GM18520 (cell line): Measurements from ENCODE around the gene UQCR10.

Experiments
- ATAC-seq: cut with Tn5 transposase; IDR thresholded peaks from one replicate; pipeline ENCODE4 v1.9.1; 2021; ENCODE audit not compliant: unreplicated experiment

UQCR10 gene

DNA sequence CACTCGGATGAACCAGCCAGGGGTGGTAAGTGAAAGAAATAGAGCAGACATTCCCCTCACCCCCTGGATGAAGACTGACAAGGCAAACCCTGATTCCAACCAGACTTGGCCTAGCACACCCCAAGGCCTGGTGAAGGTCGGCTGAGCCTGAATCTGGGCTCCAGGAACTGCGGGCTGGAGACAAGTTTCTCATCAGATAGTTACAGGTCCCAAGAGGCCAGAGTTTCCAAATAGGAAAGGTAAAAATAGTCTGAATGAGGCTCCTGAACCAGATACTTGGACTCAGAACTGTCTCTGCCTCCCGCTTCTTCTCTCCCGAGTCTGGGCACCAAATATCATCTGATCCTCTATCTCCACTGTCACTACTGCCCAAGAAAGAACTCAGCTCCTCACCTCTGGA is 8.2 kb upstream of the UQCR10 start:
- no peak for ATAC-seq

DNA sequence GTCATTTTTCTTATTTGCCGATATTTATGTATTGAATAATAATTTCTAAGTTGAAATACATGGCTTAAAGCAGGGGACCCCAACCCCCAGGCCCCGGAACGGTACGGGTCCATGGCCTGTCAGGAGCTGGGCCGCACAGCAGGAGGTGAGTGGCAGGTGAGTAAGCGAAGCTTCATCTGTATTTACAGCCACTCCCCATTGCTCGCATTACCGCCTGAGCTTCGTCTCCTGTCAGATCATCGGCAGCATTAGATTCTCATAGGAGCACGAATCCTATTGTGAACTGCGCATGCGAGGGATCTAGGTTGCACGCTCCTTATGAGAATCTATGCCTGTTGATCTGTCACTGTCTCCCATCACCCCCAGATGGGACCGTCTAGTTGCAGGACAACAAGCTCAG is 4.9 kb upstream of the UQCR10 start:
- ATAC-seq: no peak

DNA sequence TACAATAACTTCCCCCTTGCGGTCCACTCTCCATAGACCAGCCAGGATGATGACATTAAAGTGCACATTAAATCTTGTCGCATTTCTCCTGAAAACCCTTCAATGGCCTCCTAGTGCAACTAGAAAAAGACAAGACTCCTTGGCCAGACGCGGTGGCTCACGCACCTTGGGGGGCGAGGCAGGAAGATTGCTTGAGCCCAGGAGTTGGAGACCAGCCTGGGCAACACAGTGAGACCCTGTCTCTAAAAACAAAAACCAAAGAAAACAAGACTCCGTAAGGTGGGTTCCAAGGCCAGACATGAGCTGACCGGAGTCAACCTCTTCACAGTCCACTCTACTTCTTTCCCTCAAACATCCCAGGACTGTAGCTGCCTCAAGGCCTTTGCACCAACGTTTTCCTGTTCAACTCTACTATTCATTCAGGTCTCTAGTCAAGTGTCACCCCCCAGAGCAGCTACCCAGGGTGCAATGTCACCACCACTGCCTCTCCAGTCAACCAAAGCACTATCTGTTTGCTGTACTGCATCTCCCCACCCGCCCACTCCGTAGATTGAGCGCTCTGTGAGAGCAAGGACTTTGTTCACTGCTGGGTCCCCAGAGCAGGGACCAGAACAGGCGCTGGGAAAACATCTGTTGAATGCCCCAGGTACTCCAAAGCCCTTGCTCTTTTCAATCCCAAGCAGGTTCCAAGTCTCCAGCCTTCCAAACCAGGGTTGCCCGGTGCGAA is 1.1 kb upstream of the UQCR10 start:
- peak; percentile 3 for ATAC-seq

DNA sequence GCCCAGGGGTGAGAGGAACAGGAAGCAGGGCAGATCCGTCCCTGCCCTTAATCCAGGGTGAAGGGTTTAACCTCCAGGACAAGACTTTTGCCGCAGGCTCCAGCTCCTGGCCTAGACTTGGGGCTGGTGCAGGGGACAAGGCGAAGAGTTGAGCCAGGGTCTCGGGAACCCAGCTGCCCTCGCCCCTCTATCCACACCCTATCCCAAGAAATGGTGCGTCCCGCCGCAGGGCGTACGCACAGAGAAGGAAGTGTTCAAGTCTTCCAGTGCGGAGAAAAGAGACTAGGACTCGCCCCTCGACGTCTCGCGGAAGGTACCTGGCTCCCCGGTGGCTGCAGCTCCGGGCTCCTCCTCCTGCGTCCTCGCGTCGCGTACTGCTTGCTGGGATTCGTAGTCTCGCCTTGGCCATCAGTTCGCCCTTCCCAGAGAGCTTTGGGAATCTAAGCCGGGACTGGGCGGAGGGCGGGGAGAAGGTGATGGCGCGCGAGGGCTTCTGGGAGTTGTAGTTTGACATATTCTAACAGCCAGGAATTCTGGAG is 468 bp upstream of the UQCR10 start, which contains the start of gene ZMAT5:
ZMAT5 (minus strand) TSS at position 376 of the 539 bp plus-strand sequence. CDS start 18,463 bp downstream, outside the sequence.
- peak; percentile 80 for ATAC-seq

DNA sequence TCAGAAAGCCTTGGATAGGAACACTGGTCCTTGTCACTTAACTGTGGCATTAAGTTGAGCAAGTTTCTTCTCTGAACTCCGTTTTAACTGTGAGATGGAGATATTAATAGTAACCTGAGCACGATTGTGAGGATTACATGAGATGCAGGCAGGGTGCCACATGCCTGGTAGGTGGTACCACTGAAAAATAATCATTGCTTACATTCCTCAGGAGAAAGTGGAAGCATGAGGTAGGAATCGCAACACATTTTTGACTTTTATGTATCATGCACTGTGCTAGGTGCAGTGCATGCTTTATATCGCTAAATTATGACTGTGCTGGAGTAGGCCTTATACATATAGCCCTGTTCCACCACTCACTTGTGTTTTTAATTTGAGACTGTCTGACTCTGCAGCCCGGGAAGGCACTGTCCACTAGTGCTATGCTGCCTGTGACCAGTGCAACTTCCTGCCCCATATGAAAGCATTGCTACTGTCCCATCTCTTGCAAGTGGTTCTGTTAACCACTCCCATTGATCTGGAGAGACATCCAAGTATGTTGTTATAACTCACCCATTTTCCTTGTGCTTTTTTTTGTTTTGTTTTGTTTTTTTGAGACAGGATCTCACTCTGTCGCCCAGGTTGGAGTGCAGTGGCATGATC is 1.0 kb downstream of the UQCR10 start:
- ATAC-seq: no peak

DNA sequence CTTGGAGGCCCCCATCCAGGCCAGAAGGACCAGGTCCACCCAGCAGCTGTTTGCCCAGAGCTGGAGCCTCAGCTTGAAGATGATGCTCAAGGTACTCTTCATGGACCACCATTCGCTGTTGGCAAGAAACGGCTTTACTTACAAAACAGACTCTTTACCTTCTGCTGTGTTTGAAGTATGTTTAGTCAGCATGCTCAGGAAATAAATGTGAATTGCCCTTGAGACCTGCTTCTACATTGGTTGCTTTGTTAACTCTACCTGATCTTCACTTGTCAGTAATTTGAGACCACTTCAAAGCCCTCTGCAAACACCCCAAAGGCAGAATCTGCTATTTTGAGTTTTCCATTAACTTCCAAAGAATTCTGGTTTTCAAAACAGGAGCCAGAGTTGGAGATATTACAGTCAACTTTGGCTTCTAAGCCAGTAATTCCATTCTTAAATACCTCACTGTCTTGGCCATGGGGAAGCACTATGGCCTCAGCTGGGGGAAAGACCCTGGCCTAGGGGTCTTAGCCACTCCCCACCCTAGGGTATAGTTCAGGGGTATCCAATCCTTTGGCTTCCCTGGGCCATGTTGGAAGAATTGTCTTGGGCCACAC is 2.7 kb downstream of the UQCR10 start:
- no peak for ATAC-seq

DNA sequence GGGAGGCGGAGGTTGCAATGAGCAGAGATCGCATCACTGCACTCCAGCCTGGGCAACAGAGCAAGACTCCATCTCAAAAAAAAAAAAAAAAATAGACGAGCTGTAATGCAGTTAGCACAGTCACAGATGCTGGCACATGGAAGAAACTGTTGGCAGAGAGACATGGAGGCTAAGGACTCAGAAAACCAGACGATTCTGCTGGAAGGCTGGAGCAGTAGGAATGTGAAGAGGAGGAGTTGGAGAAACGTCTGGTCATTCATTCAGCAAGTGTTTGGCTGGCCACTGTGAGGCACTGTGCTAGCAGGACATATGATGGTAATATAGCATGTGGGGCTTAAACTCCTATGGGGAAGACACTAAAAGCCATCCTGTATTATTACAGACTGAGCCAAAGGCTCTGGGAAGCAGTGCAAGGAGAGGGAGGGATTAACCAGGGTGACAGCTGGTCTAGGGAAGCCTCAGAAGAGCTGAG is 5.0 kb downstream of the UQCR10 start:
- no peak for ATAC-seq

DNA sequence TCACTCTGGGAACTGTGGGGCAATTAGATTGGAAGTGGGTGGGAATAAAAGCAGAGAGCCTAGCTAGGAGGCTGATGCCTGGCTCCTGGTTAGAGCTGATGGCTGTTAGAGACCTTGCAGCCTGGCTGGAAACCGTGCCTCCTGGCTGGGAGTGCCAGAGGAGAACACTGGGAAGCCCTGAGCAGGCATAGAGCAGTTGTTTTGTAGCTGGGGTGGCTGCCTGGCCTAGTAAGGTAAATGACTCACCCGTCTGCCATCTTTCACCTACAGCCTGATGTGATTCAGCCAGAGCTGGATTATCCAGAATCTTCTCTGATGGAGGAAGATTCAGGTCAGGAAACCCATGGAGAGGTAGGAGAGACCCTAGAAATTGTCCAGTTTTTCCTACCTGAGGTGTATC is 6.1 kb downstream of the UQCR10 start:
- ATAC-seq: no peak

DNA sequence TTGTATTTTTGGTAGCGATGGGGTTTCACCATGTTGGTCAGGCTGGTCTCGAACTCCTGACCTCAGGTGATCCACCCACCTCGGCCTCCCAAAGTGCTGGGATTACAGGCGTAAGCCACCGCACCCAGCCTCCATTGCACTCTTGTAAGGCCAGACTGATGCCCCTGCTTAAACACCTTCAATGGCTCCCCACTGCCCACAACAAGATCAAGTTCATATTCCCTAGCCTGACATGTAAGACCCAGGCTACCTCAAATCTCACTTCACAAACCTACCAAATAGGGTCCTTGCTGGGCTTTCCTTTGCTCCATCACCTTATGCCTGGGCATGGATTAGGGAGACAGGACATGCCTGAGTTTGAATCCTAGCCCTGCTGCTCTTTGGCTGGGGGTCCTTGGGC is 13.1 kb downstream of the UQCR10 start:
- ATAC-seq: no peak

DNA sequence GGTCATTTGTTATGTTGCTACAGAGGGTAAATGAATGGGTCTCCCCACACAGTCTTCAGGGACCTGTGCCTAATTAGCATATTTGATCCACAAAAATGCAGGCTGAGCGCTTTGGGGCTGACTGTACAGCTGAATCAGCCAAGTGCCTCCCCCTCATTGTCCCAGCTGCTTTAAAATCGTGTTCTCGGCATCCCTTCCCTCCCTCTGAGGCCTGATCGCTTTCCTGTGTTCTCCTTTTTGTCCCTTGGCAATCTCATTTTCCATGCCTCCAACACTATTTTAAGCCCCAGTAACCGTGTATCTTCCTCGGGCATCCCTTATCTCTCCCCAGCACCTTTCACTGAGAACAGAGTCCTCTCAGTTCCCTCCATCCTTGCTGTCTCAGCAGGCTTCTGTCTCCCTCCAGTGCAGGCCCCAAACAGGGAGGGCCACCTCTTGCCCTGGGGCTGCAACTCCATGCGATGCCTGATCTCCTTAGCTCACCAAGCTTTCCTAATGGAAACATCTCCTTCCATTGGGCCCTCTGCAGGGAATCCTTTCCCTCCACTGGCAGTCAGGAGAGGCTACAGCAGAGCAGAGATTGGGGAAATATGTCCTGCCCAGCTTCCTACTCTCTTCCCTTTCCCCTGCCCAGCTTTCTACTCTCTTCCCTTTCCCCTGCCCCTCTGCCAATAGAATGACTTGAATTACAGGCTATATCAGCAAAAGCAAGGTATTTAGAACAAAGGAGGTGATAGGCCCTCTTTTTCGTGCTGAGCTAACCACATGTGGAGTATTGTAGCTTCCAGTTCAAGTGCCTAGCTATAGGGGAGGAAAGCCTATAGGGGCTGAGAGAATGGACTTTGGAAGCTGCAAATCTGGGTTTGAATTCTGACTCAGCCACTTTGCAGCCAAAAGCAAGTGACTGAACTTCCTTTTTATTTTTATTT is 13.8 kb downstream of the UQCR10 start:
- no peak for ATAC-seq

DNA sequence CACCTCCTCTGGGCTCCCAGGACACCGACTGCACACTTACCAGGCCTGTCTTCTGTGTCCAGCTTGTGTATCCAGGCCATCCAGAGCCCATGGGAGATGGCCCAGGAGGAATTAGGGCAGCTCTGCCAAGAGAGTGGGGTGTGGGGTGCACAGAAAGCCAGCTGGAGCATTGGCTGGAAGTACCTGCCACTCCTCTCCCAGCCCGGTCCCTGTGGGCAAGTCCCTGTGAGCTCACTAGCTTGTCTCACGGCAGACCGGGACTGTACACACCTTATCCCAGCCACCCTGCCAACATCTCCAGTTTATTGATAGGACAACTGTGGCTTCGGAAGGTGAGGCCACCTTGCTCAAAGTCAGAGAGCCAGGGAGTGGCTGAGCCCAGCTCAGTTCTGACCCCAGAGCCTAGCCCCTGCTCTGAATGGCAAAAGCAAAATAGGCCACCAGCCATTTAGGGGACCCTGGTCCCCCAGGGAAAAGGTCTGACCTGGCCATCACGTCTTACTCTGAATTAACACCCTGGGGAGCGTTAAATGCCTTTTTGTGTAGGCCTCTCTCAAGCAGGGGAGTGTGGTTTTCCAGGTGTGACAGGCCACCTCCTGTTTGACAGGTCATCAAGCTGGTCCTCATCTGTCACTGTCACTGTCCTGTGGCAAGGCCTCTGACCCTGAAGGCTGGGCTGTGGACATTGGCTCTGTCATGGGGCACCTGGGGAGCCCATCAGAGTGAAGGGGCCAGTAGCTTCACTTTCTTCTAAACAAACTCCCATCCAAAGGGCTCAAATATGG is 15.1 kb downstream of the UQCR10 start:
- ATAC-seq: no peak

DNA sequence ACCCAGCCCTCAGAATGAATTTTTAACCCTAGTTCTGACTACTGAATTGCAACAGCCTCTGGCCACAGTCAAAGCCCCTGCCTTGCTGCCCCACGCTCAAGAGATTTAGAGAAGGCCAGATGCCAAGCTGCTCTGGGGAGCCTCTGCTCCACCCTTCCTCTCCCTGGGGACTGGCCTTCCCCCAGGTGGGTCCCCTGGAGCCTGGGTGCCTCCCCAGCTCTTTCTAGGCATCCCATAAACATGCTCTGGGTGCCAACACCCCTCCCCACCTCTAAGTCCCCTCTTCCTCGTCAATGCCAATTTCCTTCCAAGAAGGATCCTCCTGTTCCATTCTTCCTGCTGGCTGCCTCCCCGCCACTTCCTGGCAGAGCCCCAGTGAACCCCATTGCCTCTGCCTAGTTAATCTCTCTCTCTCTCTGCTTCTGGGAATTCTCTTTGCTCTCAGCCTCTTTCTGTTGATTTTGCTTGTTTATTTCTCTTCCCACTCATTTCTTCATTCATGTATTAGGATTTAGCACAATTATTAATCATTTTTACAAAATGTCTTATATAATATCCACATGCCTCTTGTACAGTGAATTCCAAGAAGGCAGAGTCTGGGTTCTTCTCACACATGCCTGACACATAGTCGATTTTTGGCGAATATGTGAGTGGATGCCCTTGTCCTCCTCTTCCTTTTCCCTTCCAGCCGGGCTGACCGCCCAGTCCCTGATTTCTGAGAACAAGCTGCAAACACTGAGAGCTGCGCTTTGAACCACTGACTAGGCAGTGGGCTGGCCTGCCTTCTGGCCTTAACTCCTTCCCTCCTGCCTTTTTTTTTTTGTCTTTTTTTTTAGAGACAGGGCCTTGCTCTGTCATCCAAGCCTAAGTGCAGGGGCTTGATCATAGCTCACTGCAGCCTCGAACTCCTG is 17.5 kb downstream of the UQCR10 start:
- ATAC-seq: no peak

DNA sequence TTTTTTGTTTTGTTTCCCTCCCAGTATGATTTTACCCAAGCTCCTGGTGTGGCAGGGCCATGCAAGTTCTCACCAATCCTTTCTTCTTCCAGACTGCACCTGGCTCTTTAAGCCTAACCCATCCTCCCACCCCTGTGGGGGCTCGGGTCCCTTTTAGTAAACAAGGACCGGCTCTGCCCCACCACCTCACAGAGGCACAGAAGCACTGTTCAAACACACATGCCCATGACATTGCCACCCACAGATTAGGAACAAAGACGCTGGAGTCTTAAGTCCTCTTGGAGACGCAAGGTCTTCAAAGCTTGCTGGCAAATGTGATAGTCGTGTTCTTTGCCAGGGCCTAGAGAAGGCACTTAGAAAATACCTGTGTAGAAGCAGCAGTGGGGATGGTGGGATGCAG is 18.9 kb downstream of the UQCR10 start:
- no peak for ATAC-seq

DNA sequence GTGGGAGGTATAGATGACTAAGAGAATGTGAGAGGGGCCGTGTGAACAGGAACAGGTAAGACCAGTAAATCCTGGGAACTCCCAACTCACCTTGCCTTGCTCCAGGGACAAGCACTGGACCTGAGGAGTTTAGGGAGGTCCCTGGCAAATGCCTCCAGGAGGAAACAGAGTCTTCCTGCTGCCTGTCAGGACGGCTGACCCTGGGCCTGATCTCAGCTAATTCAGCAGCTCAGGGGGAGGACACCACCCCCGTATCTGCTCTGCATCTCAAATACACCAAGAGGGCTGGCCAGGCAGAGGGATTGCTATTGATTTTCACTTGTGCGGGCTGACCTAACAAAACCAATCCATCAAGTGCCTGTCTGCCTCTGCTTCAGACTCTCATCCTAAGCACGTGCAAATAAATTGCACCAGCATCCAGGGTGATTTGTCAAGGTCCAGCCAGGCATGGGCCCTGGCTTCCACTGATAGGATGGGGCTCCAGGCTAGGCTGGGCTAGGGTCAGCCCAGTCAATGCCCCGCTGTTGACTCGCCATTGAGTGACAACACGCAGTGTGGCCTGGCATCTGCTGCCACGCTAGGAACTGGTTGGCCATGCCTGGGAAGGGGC is 20.3 kb downstream of the UQCR10 start:
- ATAC-seq: no peak

DNA sequence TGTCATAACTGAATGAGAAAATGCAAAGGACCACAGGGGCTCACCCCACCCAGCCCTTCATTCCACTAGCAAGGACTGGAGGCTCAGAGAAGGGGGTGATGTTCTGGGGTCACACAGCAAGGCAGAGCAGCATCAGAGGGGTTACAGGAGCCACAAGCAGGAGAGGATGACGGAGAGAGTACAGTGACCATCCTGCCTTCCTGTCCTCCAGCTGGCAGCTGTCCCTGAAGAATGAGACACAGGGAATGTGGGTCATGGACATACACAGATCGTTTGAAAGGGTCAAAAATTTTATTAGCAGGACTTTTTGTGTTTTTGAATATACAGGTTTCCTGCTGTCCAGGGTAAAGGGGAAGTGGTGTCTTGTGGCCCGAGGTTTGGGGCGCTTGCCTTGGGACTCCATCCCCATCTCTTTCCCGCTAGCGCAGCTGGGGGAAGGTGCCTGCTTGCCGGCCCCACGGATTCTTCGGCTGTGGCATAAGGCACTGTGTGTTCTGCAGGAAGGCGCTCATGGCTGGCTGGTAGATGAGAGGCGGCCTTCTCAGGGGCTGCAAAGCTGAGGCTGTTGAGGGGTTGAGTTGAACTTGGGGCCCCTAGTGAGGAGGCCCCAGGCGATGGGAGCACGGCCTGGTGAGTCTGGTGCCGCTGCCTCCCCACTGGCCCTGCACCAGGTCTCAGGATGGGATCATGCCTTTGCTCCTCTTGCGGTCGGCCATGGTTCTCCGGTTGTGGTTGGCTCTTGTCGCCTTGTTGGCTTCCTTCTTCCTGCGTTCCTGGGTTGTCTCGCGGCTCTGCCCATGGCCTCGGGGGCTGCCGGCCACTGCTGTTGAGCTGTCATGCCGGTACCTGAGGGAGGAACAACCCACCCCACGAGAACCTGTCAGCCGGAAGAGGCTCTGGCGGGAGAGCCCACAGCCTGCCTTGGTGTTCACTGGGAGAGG is 21.4 kb downstream of the UQCR10 start:
- no peak for ATAC-seq

DNA sequence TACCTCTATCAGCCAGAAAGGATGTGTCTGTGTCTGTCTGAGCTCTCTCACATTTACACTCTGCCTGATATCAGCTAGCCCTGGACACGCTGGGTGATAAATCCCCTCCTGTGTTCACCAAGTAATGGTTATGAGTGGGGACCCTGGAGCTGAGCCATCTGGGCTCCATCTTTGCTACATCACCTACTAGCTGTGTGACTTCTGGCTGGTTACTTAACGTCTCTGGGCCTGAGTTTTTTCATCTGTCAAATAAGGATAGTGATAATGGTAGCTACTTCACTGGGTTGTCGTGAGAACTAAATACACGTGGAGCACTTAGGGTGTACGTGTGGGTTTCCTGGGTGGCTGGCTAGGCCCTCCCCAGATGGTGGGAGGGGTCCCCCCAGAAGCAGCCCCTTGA is 22.9 kb downstream of the UQCR10 start:
- ATAC-seq: no peak

DNA sequence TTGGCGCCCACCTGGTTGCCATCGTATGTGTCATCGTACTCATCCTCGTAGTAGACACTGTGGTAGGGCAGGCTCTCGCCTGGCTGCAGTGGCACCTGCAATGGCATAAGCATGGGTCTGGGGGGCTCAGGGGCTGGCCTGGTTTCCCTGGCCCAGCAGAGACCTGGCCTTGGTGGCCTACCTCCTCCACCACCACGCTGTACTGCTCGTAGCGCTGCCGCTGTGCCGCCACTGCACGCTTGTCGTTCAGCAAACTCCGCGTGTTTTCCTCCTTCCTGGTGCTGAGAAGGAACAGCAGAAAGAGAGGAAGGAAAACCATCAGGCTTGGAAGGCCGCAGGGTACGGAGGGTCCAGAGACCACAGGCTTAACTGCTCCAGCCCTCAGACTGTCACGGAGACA is 26.2 kb downstream of the UQCR10 start:
- ATAC-seq: no peak

DNA sequence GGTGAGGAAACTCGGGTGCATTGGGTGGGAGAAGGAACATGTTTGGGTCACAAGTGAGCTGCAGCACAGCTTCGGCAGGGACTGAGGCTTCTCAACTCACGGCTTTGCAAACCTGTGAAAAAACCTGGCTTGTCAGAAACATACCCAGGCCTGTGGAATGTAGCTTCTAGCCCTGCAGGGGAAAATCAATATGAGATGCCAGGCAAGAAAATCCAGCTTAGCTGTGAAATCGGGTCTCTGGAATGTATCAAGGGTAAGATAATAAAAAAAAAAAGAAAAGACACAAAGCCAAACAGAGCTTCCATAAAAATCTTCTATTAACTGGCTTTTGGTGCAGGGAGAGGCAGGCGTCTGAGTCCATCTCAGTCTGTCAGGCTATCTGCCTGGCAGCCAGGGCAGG is 28.5 kb downstream of the UQCR10 start:
- no peak for ATAC-seq
